A549 treated with AZD9567 at 1 μM for 4 hours (cell line): ENCODE measurements around the gene PRELID1. TPM values are rescaled to one million over a fixed set of nuclear protein-coding genes. Genes with fewer than 3 reads are reported as not detected.

ENCODE experiments used
- total RNA-seq: library from RNA; stranded (reverse); fragments of 200-300 nt; extraction: Qiagen RNA extraction; gene quantifications from 5 replicates; pipeline ENCODE4 v1.2.3, GENCODE V29; 2022; ENCODE audit not compliant: insufficient read depth

Gene PRELID1
- 253 to 392 TPM (median 370 TPM) in 5 replicates for total RNA-seq

DNA sequence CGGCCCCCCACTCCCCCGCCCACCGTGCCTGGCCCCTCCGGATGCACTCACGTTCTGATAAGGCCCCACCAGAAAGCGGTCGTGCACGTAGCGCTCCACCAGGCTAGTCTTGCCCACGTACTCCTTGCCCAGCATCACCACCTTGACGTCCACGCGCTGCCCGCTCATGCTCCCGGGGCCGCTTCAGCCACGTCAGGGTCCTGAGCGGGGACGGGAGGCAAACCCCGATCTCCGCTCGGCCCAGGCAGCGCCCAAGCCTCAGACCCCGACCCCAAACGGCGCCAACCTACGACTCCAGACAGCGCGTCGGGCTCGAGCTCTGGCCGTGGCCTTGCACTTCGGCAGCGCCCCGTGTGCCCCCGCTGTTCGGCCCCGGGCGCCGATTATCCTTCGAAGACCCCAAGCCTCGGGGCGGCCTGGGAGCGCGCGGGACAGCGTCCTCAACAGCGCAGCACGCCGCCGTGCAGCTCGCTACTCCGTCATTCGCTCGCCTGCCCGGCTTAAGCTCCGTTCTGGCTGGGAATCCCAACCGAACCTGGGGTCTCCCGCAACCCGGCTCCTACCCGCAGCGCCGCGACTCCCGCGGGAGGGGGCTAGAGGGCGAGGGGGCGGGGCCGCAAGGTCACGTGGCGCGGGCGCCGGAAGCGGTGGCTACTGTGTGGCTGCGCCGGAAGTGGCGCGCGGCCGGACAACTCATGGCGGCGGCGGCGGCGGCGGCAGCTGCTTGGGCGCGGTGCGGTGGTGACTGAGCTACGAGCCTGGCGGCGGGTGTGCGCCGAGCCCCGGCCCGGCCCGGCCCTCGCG is at the start of gene PRELID1, which contains the start of gene RAB24:
PRELID1 (plus strand) TSS at position 679 of the 804 bp plus-strand sequence. CDS start 187 bp downstream, outside the sequence.
RAB24 (minus strand) TSS at position 599 of the 804 bp plus-strand sequence; CDS start at position 168, 431 bp downstream.

GRCh38 chr5:177311723-177312648 is 8.4 kb downstream of the PRELID1 start, which contains the start of gene MXD3:
Gene MXD3 (minus strand): TSS chr5:177311898. CDS start chr5:177311830, 68 bp downstream.

DNA sequence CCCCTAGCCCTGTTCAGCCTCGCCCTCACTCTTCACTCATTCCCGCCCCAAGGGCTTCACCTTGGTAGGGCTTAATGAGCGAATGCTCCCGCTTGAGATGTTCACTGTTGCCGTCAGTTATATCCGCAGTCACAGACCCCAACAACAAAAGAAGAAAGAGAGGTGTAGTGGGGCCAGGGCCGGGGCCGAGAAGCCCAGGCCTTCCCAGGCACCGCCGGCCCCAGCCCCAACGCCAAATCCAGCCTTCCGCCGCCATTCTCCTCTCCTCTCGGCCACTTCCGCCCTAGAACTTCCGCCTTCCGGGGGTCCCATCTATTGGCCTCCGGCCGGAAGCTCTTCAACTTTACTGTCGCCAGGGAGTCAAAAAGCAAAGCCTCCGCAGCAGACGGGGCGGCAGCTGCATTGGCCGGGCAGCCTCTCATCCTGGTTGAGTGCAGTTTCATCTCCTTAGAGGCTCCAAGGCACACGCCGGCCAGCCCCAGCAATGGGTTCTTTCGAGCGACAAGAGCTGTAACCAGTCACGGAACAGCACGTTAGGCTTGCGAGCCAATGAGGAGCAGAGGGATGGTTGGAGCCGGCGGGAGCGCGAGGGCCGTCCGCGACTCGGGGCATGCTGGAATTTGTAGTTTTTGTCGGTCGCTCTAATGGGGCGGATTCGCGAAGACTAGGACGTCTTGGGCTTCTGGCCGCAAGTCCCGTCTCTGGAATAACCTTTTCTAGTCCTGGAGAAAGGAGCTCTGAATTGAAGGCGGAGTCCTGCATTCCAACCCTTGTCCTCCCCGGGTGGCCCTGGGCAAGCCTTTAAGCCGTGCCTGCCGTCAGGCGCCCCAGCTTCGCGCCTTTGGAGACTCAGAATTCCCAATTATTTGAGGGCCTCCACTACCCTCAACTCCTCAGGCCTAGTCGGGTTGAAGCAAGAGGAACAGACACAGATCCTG is 48.1 kb downstream of the PRELID1 start, which contains the start of gene LMAN2:
LMAN2 (minus strand) TSS at position 277 of the 938 bp plus-strand sequence; CDS start at position 256, 21 bp downstream.

Other genes starting within 250 kb of the PRELID1 start
- 17.0 to 26.6 TPM (median 25.3 TPM) in 5 replicates for gene FGFR4, start 216.9 kb upstream of the PRELID1 start, total RNA-seq
- gene NSD1, start 170.0 kb upstream of the PRELID1 start, total RNA-seq: 16.1 to 20.7 TPM (median 20.4 TPM) in 5 replicates
- 24.7 to 30.2 TPM (median 25.1 TPM) in 5 replicates for gene RAB24, start 80 bp upstream of the PRELID1 start, total RNA-seq
- 19.3 to 26.0 TPM (median 22.7 TPM) in 5 replicates for gene MXD3, start 8.1 kb downstream of the PRELID1 start, total RNA-seq
- gene LMAN2, start 47.9 kb downstream of the PRELID1 start, total RNA-seq: 193 to 205 TPM (median 199 TPM) in 5 replicates
- gene RGS14, start 54.1 kb downstream of the PRELID1 start, total RNA-seq: 2.7 to 5.5 TPM (median 4.5 TPM) in 5 replicates
- not detected in 5 replicates for gene SLC34A1, start 80.6 kb downstream of the PRELID1 start, total RNA-seq
- gene PFN3, start 96.9 kb downstream of the PRELID1 start, total RNA-seq: not detected in 5 replicates
- gene F12, start 105.8 kb downstream of the PRELID1 start, total RNA-seq: 18.6 to 27.6 TPM (median 21.3 TPM) in 5 replicates
- 21.4 to 30.9 TPM (median 27.0 TPM) in 5 replicates for gene GRK6, start 122.9 kb downstream of the PRELID1 start, total RNA-seq
- gene PRR7, start 143.0 kb downstream of the PRELID1 start, total RNA-seq: 15.7 to 35.7 TPM (median 32.9 TPM) in 5 replicates
- 50.0 to 70.6 TPM (median 65.3 TPM) in 5 replicates for gene DBN1, start 169.8 kb downstream of the PRELID1 start, total RNA-seq
- gene PDLIM7, start 193.8 kb downstream of the PRELID1 start, total RNA-seq: 63.9 to 97.3 TPM (median 89.0 TPM) in 5 replicates
- gene DOK3, start 206.0 kb downstream of the PRELID1 start, total RNA-seq: 2.8 to 6.2 TPM (median 4.3 TPM) in 5 replicates
- gene DDX41, start 213.2 kb downstream of the PRELID1 start, total RNA-seq: 71.2 to 123 TPM (median 115 TPM) in 5 replicates